Duodenal mucosa (tissue), 2 donors: Measurements from ENCODE around the gene GK.

Source experiments
- H3K27ac ChIP-seq: one replicate; pipeline ENCODE4 v1.7.0; 2013; ENCODE audit warnings: low read depth, low read length
- H3K27me3 ChIP-seq, 2 donors: one replicate each; pipeline ENCODE4 v1.7.0; 2013; ENCODE audit warnings: low read length in 2 of 2, control low read depth in 1 of 2; ENCODE audit not compliant: insufficient read depth in 2 of 2, control insufficient read depth in 1 of 2
- H3K36me3 ChIP-seq, 2 donors: one replicate each; pipeline ENCODE4 v1.7.0; 2013; ENCODE audit warnings: low read length in 2 of 2, control low read depth in 1 of 2; ENCODE audit not compliant: insufficient read depth in 2 of 2, control insufficient read depth in 1 of 2
- H3K4me1 ChIP-seq, 2 donors: one replicate each; pipeline ENCODE4 v1.7.0; 2013; ENCODE audit warnings: low read length in 2 of 2, control low read depth in 1 of 2; ENCODE audit not compliant: insufficient read depth in 2 of 2, control insufficient read depth in 1 of 2
- H3K4me3 ChIP-seq, 2 donors: one replicate each; pipeline ENCODE4 v1.7.0; 2013; ENCODE audit warnings: low read length in 2 of 2, low read depth in 1 of 2
- H3K9ac ChIP-seq, 2 donors: one replicate each; pipeline ENCODE4 v1.7.0; 2013; ENCODE audit warnings: low read length in 2 of 2, low read depth in 1 of 2
- H3K9me3 ChIP-seq, 2 donors: one replicate each; pipeline ENCODE4 v1.7.0; 2013; ENCODE audit warnings: low read length in 2 of 2, control low read depth in 1 of 2; ENCODE audit not compliant: control insufficient read depth in 1 of 2

Gene GK

DNA sequence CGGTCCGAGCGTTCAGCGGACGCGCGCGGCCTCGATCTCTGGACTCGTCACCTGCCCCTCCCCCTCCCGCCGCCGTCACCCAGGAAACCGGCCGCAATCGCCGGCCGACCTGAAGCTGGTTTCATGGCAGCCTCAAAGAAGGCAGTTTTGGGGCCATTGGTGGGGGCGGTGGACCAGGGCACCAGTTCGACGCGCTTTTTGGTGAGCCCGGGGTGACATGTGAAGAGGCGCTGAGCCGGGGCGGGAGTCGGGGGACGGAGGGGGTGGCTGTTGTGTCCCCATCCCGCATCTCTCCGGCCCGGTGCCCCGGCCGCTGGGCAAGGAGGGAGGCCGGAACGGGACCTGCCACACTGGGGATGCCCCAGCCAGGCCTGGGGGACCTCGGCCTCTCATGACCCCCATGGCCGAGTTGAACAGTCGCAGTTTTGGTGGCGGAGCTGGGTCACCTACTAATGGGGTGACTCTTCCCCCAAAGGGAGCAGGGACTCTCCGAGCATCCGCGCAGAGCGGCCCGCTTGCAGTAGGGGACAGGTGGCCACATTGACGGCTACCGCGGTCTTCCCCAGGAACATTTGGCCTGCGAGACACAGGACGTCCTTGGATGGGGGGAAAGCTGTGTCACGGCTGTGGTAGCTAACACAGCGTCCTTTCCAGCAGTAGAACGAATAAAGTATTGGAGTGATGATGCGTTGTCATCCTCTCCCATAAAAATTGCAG is at the start of gene GK:
Gene GK, plus strand, starts transcription at position 9 of the 717 bp plus-strand sequence. Its CDS starts 115 bp downstream, at position 124.
- Histone ChIP-seq H3K27me3 (no peaks in the 10 kb centered on the region), H3K4me3 (peak within 1 kb of the TSS; percentile 85 to 86), H3K27ac (peak within 1 kb of the TSS; percentile 89), H3K9me3 (no peaks in the 10 kb centered on the region), H3K36me3 (no peaks in the 10 kb centered on the region), H3K4me1 (peaks cover 0 to 5% of the 10 kb centered on the region in 2 donors), H3K9ac (peak within 1 kb of the TSS; percentile 87 to 90)

DNA sequence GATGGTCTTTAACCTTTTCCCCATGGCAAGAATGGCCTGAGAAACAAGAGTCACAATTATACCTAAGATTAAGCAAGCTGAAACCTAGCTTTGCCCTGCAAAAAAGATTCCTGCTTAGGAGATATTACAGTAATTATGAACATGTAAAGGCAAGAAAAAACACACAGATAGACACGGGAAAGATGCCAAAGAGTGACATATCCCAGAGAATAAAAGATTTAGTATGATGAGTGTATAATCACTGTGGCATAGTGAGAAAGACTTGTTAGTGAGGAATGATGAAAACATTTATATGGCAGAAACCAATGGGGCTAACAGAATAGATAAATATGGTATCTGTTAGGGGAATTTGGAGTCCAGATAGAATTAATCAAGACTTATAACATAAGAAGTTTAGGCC is 46.1 kb upstream of the GK start:
- Histone ChIP-seq H3K4me3 (no peak overlapping the region), H3K27me3 (no peaks in the 10 kb centered on the region), H3K27ac (no peak overlapping the region), H3K9ac (no peak overlapping the region), H3K36me3 (no peaks in the 10 kb centered on the region), H3K9me3 (no peaks in the 10 kb centered on the region), H3K4me1 (no peaks in the 10 kb centered on the region)

DNA sequence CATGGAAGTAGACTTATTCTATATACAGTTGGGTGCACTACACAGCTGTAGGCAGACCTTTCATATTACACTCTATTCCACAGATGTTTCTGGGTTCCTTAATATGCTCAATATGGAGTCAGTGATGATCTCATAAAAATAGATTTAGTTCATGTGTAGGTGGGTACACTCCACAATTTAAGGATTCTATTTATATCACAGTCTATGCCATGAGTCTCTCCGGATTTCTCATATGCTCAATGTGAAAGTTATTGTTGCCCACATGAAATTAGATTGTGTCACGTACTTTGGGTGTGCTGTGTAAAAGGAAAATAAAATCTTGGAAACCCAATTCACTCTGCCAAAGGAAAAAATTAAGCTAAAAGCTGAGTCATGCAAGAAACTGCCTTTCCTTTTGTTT is 43.2 kb upstream of the GK start:
- no peak overlapping the region for H3K9ac ChIP-seq
- H3K27me3 ChIP-seq = no peaks in the 10 kb centered on the region
- H3K9me3 ChIP-seq = no peaks in the 10 kb centered on the region
- H3K36me3 ChIP-seq = no peaks in the 10 kb centered on the region
- no peaks in the 10 kb centered on the region for H3K4me1 ChIP-seq
- no peak overlapping the region for H3K27ac ChIP-seq
- no peak overlapping the region for H3K4me3 ChIP-seq

DNA sequence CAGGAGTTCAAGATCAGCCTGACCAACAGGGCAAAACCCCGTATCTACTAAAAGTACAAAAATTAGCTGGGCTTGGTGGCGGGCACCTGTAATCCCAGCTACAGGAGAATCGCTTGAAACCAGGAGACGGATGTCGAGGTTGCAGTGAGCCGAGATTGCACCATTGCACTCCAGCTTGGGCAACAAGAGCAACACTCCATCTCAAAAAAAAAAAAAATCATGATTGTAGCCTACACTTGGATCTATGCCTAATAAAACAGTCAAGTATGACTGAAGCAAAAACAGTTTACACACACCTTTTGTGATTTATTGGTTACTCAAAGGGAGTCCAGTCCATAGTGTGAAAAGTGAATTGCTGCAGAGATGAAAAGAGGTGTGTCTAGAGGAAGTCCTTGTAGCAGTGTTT is 41.0 kb upstream of the GK start:
- no peaks in the 10 kb centered on the region for H3K36me3 ChIP-seq
- H3K9ac ChIP-seq = no peak overlapping the region
- H3K27me3 ChIP-seq = no peaks in the 10 kb centered on the region
- no peaks in the 10 kb centered on the region for H3K9me3 ChIP-seq
- H3K27ac ChIP-seq = no peak overlapping the region
- no peaks in the 10 kb centered on the region for H3K4me1 ChIP-seq
- no peak overlapping the region for H3K4me3 ChIP-seq

DNA sequence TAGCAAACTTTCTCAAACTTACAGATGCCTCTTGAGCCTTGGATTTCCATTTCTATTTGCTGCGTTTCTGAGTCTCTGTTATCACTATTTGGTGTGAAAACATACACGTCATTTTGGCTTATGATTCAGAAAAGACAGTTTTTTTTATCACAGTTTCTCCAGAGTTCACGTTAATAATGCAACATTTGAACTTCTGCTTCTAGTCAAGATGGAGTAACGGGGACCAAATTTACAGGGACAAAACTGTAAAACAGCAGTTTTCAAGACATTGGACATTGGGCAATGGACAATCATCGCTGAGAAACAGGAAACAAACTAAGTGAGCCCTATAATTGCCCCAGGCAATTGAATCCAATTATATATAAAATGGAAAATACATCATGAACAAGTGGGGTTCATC is 39.5 kb upstream of the GK start:
- H3K4me1 ChIP-seq = no peaks in the 10 kb centered on the region
- H3K4me3 ChIP-seq = no peak overlapping the region
- no peaks in the 10 kb centered on the region for H3K9me3 ChIP-seq
- H3K27me3 ChIP-seq = no peaks in the 10 kb centered on the region
- no peaks in the 10 kb centered on the region for H3K36me3 ChIP-seq
- H3K27ac ChIP-seq = no peak overlapping the region
- H3K9ac ChIP-seq = no peak overlapping the region

DNA sequence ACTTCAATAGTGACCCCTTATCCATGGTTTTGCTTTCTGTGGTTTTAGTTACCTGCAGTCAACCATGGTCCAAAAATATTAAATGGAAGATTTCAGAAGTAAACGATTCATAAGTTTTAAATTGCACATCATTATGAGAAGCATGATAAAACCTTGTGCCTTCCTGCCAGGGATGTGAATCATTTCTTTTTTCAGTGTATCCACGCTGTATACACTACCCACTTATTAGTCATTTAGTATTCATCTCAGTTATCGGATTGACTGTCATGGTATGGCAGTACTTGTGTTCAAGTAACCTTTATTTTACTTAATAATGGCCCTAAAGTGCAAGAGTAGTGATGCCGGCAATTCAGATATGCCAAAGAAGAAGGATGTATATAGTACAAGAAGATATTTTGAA is 38.0 kb upstream of the GK start:
- Histone ChIP-seq H3K27me3 (no peaks in the 10 kb centered on the region), H3K4me3 (no peak overlapping the region), H3K27ac (no peak overlapping the region), H3K9ac (no peak overlapping the region), H3K9me3 (no peaks in the 10 kb centered on the region), H3K36me3 (no peaks in the 10 kb centered on the region), H3K4me1 (no peaks in the 10 kb centered on the region)

DNA sequence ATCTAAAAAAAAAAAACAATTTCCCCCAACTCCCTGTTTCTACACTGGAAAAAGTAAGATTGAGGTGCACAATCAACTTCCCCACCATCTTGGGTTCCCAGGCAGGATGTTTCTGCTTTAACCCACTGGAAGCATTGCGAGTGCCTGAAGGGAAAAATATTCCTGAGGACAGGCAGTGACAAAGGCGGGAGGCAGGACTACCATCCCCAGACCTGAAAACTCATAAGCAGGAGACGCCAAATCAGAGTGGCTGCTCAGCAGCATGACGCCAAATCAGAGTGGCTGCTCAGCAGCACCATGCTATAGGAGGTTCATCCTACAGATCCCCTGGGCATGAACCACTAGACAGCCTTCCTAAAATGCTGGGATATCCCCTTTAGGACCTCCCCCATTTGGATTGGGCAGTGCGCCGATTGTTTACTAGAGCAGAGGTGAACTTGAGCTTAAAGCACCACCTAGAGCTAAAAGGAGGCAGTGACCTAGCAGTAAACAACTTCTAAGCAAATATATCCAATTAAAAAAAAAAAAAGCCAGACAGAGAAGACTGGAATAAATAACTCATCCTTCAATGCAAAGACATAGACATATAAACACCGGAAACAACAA is 35.0 kb upstream of the GK start:
- Histone ChIP-seq H3K27ac (no peak overlapping the region), H3K9ac (no peak overlapping the region), H3K27me3 (no peaks in the 10 kb centered on the region), H3K9me3 (peaks cover 0 to 3% of the 10 kb centered on the region in 2 donors), H3K4me3 (no peak overlapping the region), H3K4me1 (no peaks in the 10 kb centered on the region), H3K36me3 (no peaks in the 10 kb centered on the region)

DNA sequence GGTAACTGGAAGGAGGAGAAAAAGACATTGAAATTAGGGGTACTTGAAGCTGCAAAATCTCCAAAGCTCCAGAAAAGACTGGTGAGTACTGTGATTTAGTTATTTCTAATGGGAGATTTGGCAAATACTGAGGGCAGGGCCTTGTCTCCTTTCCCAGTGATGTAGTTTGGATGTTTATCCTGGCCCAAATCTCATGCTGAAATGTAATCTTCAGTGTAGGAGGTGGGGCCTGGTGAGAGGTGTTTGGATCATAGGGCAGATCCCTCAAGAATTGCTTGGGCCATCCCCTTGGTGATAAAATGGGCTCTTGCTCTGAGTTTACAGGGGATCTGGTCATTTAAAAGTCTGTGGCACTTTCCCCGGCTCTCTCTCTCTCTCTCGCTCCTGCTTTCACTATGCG is 33.1 kb upstream of the GK start:
- no peak overlapping the region for H3K9ac ChIP-seq
- H3K4me3 ChIP-seq = no peak overlapping the region
- no peak overlapping the region for H3K27ac ChIP-seq
- H3K36me3 ChIP-seq = no peaks in the 10 kb centered on the region
- no peaks in the 10 kb centered on the region for H3K27me3 ChIP-seq
- peaks cover 0 to 3% of the 10 kb centered on the region in 2 donors for H3K9me3 ChIP-seq
- H3K4me1 ChIP-seq = no peaks in the 10 kb centered on the region

DNA sequence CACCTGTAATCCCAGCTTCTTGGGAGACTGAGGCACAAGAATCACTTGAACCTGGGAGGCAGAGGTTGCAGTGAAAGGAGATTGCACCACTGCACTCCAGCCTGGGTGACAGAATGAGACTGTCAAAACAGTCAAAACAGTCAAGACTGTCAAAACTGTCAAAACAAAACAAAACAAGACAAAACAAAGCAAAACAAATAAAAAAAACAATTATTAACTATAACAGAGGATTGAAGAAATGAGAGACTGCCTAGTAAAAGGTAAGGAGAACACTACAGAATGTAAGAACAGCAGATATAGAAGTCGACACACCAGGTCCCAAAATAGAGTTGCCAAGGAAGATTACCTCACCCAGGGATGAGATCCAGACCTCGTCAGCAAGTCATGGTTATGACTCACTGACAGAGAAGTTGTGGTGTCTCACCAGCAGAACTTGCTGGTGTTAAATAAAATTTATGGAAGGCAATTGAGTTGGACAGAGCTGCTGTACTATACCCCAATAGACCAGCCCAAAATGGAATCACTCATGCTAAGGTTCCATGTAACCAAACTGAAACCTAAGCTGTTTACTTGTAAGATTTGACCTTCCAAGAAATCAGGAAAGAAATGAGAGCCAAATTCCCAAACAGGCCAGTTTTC is 32.1 kb upstream of the GK start:
- Histone ChIP-seq H3K4me1 (no peaks in the 10 kb centered on the region), H3K4me3 (no peak overlapping the region), H3K27me3 (no peaks in the 10 kb centered on the region), H3K36me3 (no peaks in the 10 kb centered on the region), H3K9me3 (peaks cover 0 to 3% of the 10 kb centered on the region in 2 donors), H3K27ac (no peak overlapping the region), H3K9ac (no peak overlapping the region)

DNA sequence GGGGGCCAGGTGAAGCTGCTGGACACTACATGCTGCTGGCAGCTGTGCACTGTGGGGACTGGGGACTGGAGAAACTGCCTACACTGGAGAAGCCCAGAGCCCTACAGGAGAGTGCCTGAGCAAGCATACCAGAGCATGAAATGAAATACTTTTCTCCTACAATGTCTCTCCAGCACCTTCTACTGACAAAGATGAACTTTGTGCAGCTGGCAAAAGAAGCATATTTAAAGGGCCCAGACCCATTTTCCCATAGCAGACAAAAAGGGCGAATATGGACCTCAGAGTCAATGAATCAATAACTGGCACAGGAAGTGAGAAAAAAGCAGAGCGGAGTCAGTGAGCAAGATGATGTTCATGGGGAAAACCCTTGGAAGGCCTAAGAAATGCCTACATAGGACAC is 30.9 kb upstream of the GK start:
- Histone ChIP-seq H3K4me1 (no peaks in the 10 kb centered on the region), H3K9ac (no peak overlapping the region), H3K36me3 (no peaks in the 10 kb centered on the region), H3K27ac (no peak overlapping the region), H3K4me3 (no peak overlapping the region), H3K27me3 (no peaks in the 10 kb centered on the region), H3K9me3 (peaks cover 0 to 3% of the 10 kb centered on the region in 2 donors)
